HepG2 (cell line): ENCODE data around the gene KDM3A. TPM values are rescaled to one million over a fixed set of nuclear protein-coding genes. Genes with fewer than 3 reads are reported as not detected.

Experiments used
- ATAC-seq: fragments of 200-7000 bp; cut with Tn5 transposase; 3 replicates; pipeline ENCODE4 v1.9.1; 2020; ENCODE audit warnings: mild to moderate bottlenecking, moderate library complexity
- BruUV-seq: library from RNA; stranded (reverse); fragments of 400-500 nt; replicated peaks from 2 replicates; lab custom pipeline; 2021; lab: Mats Ljungman, UMichigan
- CTCF ChIA-PET: fragments of 300-600 bp; formaldehyde crosslinking; extraction: SDS; loops from one replicate; lab custom pipeline; 2021; ENCODE audit warnings: low total read pairs, inconsistent platforms, low intra/inter-chr PET ratio; lab: Yijun Ruan, JAX
- POLR2A ChIA-PET: fragments of 350-600 bp; sonication (Branson Sonifier 250); formaldehyde crosslinking; loops from one replicate; lab custom pipeline; 2020; ENCODE audit warnings: antibody characterized with exemption, inconsistent platforms; lab: Yijun Ruan, JAX
- DNase-seq: peaks from one replicate; pipeline ENCODE4 v3.0.0-alpha.2; 2015; ENCODE audit warnings: low spot score
- FAIRE-seq: peaks from 3 replicates; lab custom pipeline; 2011; peaks lifted over from hg19 to GRCh38; lab: Jason Lieb, UNC
- H2AFZ ChIP-seq: one replicate; pipeline ENCODE4 v1.6.1; 2011; ENCODE audit warnings: low read length, inconsistent platforms
- H3K27ac ChIP-seq: fragments of 300-600 bp; 3 replicates; pipeline ENCODE4 v1.8.0; 2011; ENCODE audit warnings: mixed run types, mild to moderate bottlenecking, mixed read lengths, low read length, inconsistent platforms; ENCODE audit not compliant: insufficient read depth; ENCODE audit errors: extremely low read length
- H3K27me3 ChIP-seq, 2 experiments: fragments of 200-600 bp in 1 of 2; 2 replicates in 1 of 2; 3 replicates in 1 of 2; pipeline versions ENCODE4 v1.6.0 to v1.8.0; 2011; ENCODE audit warnings: low read length in 2 of 2, mild to moderate bottlenecking in 2 of 2, moderate library complexity in 2 of 2, inconsistent platforms in 1 of 2; ENCODE audit not compliant: insufficient read depth in 2 of 2, control insufficient read depth in 1 of 2
- H3K36me3 ChIP-seq, 2 experiments: fragments of 200-600 bp in 1 of 2; replicated peaks in 1 of 2; 2 replicates in 1 of 2; 3 replicates in 1 of 2; pipeline versions ENCODE4 v1.5.1 to v1.8.0; 2011; ENCODE audit warnings: low read length in 2 of 2, inconsistent platforms in 1 of 2; ENCODE audit not compliant: insufficient read depth in 2 of 2, control insufficient read depth in 1 of 2
- H3K4me1 ChIP-seq: 2 replicates; pipeline ENCODE4 v1.5.1; 2012; ENCODE audit warnings: low read length, inconsistent platforms; ENCODE audit not compliant: insufficient read depth
- H3K4me2 ChIP-seq: 2 replicates; pipeline ENCODE4 v1.6.0; 2011; ENCODE audit warnings: low read depth, low read length, inconsistent platforms
- H3K4me3 ChIP-seq, 3 experiments: fragments of 200-600 bp in 1 of 3; sonication (generic), shearing (Covaris generic) in 1 of 3; replicated peaks in 1 of 3; 2 replicates each; pipeline ENCODE4 v1.5.1; 2011 to 2016; ENCODE audit warnings: low read length in 3 of 3, inconsistent platforms in 2 of 3, low read depth in 2 of 3, mild to moderate bottlenecking in 2 of 3, control low read depth in 1 of 3, mixed read lengths in 1 of 3; ENCODE audit not compliant: insufficient read depth in 1 of 3
- H3K79me2 ChIP-seq: one replicate; pipeline ENCODE4 v1.6.1; 2011; ENCODE audit warnings: low read length, inconsistent platforms; ENCODE audit not compliant: insufficient read depth
- H3K9ac ChIP-seq: 2 replicates; pipeline ENCODE4 v1.6.0; 2011; ENCODE audit warnings: mild to moderate bottlenecking, low read depth, low read length, inconsistent platforms; ENCODE audit not compliant: insufficient read depth
- H3K9me3 ChIP-seq: 2 replicates; pipeline ENCODE4 v1.5.1; 2012; ENCODE audit warnings: mild to moderate bottlenecking, low read length
- H4K20me1 ChIP-seq: 2 replicates; pipeline ENCODE4 v1.6.0; 2011; ENCODE audit warnings: inconsistent platforms, mild to moderate bottlenecking, low read length, moderate library complexity; ENCODE audit not compliant: insufficient read depth
- CHD2 ChIP-seq: IDR thresholded peaks from 2 replicates; pipeline ENCODE4 v1.6.1; 2011; ENCODE audit warnings: low read depth, low read length, improper control_type of control experiment
- FOSL1 ChIP-seq: sonication (generic); formaldehyde crosslinking; IDR thresholded peaks from 2 replicates; pipeline ENCODE4 v1.9.0; 2021; ENCODE audit warnings: missing genetic modification reagents, borderline replicate concordance
- FOXP1 ChIP-seq, 2 experiments: fragments of 450-650 bp in 1 of 2; IDR thresholded peaks; 2 replicates each; pipeline ENCODE4 v1.6.1; 2017 to 2018; ENCODE audit warnings: antibody characterized with exemption in 1 of 2
- KDM3A ChIP-seq: IDR thresholded peaks from 2 replicates; pipeline ENCODE4 v1.6.1; 2018; ENCODE audit warnings: low read depth, missing compliant biosample characterization
- KDM6A ChIP-seq: IDR thresholded peaks from 2 replicates; pipeline ENCODE4 v1.6.1; 2016; ENCODE audit warnings: low read depth
- NCOA5 ChIP-seq: sonication (generic); formaldehyde crosslinking; IDR thresholded peaks from 2 replicates; pipeline ENCODE4 v1.4.0; 2020; ENCODE audit warnings: missing genetic modification reagents
- NR1H2 ChIP-seq: sonication (generic); formaldehyde crosslinking; IDR thresholded peaks from 2 replicates; pipeline ENCODE4 v1.8.1; 2022; ENCODE audit warnings: low read depth, missing genetic modification reagents, borderline replicate concordance
- RARG ChIP-seq: sonication (generic); formaldehyde crosslinking; IDR thresholded peaks from 2 replicates; pipeline ENCODE4 v1.4.0; 2020; ENCODE audit warnings: low read depth, mild to moderate bottlenecking, missing genetic modification reagents
- ZBTB21 ChIP-seq: sonication (generic); formaldehyde crosslinking; IDR thresholded peaks from 2 replicates; pipeline ENCODE4 v1.4.0; 2020; ENCODE audit warnings: missing genetic modification reagents
- ZNF136 ChIP-seq: sonication (generic); formaldehyde crosslinking; IDR thresholded peaks from 2 replicates; pipeline ENCODE4 v1.8.1; 2022; ENCODE audit warnings: low read depth, mild to moderate bottlenecking, moderate library complexity, missing genetic modification reagents
- ZNF737 ChIP-seq: sonication (generic); formaldehyde crosslinking; IDR thresholded peaks from 2 replicates; pipeline ENCODE4 v1.5.0; 2020; ENCODE audit warnings: missing genetic modification reagents, mild to moderate bottlenecking, borderline replicate concordance
- WGBS: methylation state at CpG from one replicate; pipeline ENCODE4 v1.1.6; 2017; ENCODE audit warnings: low lambda C conversion rate; 5-methylcytosine and 5-hydroxymethylcytosine counted together
- in situ Hi-C: cut with HindIII; loops from 2 replicates; pipeline ENCODE4 v1.10.0; 2017; ENCODE audit warnings: low pct_unique_long_range_greater_than_20kb; ENCODE audit not compliant: extremely low pct_ligation_motif_present
- intact Hi-C: fragments of 100-400 bp; cut with micrococcal nuclease; formaldehyde crosslinking; loops from one replicate; pipeline ENCODE4 v1.10.0; 2022; ENCODE audit not compliant: unreplicated experiment
- polyA plus RNA-seq, 8 experiments: library from polyadenylated mRNA; depleted of rRNA in 3 of 8; stranded (reverse) in 7 of 8; unstranded in 1 of 8; fragments of >200 nt; fragmentation: Illumina TruSeq in 4 of 8; extraction: Trizol in 4 of 8; gene quantifications; 2 replicates each; pipeline versions ENCODE4 v1.2.1 to v1.2.3, GENCODE V29; 2011 to 2016; ENCODE audit warnings: low read depth in 4 of 8, missing spikeins in 1 of 8, mixed read lengths in 1 of 8; ENCODE audit not compliant: insufficient read depth in 1 of 8
- total RNA-seq, 5 experiments: library from RNA; depleted of rRNA; stranded (reverse); fragments of >200 nt; fragmentation: Illumina TruSeq; extraction: Trizol; gene quantifications; 2 replicates each; pipeline ENCODE4 v1.2.3, GENCODE V29; 2016; ENCODE audit warnings: low read depth in 1 of 5
- TF ChIP-seq, protein P1 (sequence below), 2 experiments: IDR thresholded peaks; 2 replicates each; pipeline ENCODE4 v1.6.1; 2011 to 2012; ENCODE audit warnings: low read length in 2 of 2, borderline replicate concordance in 1 of 2, low read depth in 1 of 2, mild to moderate bottlenecking in 1 of 2, moderate library complexity in 1 of 2

Gene KDM3A
- total and polyA plus RNA-seq, 2 of the 13 experiments (the other 11 are each of a cell fraction or from before 2014, with no cell fraction given) = 21.0 to 70.2 TPM

DNA sequence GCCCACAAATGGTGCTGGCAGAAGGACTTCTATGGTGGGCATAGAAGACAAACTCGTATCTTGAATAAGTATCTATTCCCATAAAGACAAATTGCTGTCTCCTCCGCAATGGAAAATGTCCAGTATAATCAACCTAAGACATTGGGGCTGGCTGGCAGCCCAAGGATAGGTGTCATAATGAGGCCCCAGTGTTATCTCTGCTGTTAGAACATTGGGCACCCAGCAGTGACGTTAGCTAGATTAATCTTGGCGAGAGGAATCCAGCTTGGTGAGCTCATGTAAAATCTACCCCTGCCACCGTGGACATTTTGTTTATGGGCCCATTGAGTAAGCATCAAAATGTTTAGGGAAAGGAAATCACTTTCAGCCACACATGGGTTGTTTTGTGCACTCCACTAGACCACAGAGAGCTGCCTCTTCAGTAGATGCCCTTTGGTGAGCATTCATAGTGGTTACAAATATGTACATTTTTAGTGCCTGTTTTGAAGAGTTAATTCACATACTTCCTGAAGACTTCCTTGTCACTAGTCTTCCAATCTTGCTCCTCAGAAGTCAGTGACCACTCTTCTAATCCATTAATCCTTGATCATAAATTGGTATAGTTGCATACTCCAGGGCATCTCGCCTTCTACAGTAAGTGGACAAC lies 48.2 kb upstream of the KDM3A start:
- ChIA-PET POLR2A (interaction anchor here (2.3 kb wide), 1 partner anchor 48 kb away, joined by 6 read pairs; the partner anchor contains the start of gene KDM3A), CTCF (no interaction called here)
- WGBS = 37% methylated on average over 6 of the region's 6 CpGs
- Histone ChIP-seq H2AFZ (no peak overlapping the region), H3K9me3 (no peaks in the 10 kb centered on the region), H3K9ac (no peak overlapping the region), H3K36me3 (no peaks in the 10 kb centered on the region), H3K27me3 (no peaks in the 10 kb centered on the region), H4K20me1 (no peaks in the 10 kb centered on the region), H3K4me1 (no peaks in the 10 kb centered on the region), H3K27ac (no peak overlapping the region), H3K4me3 (no peak overlapping the region), H3K79me2 (no peaks in the 10 kb centered on the region)
- DNase-seq (no peak), ATAC-seq (no peak)
- intact Hi-C loops = no loop called here
- BruUV-seq = no TSS peak
- TF ChIP-seq KDM3A (CRISPR knock-in tag) (no peak), NCOA5 (no peak), RARG (CRISPR knock-in tag) (no peak), FOXP1 (IDR thresholded peaks at IDR 0.05) (no peak), FOXP1 (CRISPR knock-in tag; IDR thresholded peaks at IDR 0.05) (no peak), ZNF737 (no peak), ZNF136 (CRISPR knock-in tag) (no peak), KDM6A (CRISPR knock-in tag) (no peak), NR1H2 (no peak), FOSL1 (CRISPR knock-in tag) (no peak), CHD2 (no peak), ZBTB21 (CRISPR knock-in tag) (no peak)
- TF ChIP-seq, protein P1, sequence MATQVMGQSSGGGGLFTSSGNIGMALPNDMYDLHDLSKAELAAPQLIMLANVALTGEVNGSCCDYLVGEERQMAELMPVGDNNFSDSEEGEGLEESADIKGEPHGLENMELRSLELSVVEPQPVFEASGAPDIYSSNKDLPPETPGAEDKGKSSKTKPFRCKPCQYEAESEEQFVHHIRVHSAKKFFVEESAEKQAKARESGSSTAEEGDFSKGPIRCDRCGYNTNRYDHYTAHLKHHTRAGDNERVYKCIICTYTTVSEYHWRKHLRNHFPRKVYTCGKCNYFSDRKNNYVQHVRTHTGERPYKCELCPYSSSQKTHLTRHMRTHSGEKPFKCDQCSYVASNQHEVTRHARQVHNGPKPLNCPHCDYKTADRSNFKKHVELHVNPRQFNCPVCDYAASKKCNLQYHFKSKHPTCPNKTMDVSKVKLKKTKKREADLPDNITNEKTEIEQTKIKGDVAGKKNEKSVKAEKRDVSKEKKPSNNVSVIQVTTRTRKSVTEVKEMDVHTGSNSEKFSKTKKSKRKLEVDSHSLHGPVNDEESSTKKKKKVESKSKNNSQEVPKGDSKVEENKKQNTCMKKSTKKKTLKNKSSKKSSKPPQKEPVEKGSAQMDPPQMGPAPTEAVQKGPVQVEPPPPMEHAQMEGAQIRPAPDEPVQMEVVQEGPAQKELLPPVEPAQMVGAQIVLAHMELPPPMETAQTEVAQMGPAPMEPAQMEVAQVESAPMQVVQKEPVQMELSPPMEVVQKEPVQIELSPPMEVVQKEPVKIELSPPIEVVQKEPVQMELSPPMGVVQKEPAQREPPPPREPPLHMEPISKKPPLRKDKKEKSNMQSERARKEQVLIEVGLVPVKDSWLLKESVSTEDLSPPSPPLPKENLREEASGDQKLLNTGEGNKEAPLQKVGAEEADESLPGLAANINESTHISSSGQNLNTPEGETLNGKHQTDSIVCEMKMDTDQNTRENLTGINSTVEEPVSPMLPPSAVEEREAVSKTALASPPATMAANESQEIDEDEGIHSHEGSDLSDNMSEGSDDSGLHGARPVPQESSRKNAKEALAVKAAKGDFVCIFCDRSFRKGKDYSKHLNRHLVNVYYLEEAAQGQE (IDR thresholded peaks at IDR 0.05; ENCODE audit: borderline replicate concordance in 1 of 2, low read depth in 1 of 2, low read length in 2 of 2) = no peak
- TF ChIP-seq, all 625 proteins: peak for 0
- in situ Hi-C loops = no loop called here
- FAIRE-seq = no peak
- no peak overlapping the region for H3K4me2 ChIP-seq
